MG63 (cell line): ENCODE results near the gene MMP15. TPM values are rescaled to one million over a fixed set of nuclear protein-coding genes. Genes with fewer than 3 reads are reported as not detected.
"Not testable (repeated sequence)": the region's sequence is repeated elsewhere in the genome, so short reads cannot be mapped to it uniquely, and the experiment has no call there.

Experiments
- DNase-seq: peaks from one replicate; pipeline ENCODE4 v3.0.0-alpha.2; 2020
- H3K27me3 ChIP-seq: fragments of 250-450 bp; sonication (Bioruptor Pico); 2 replicates; pipeline ENCODE4 v1.5.1; 2020; ENCODE audit warnings: mild to moderate bottlenecking, moderate library complexity
- H3K36me3 ChIP-seq: fragments of 250-450 bp; sonication (Bioruptor Pico); 2 replicates; pipeline ENCODE4 v1.5.1; 2020; ENCODE audit warnings: mild to moderate bottlenecking, moderate library complexity
- H3K4me3 ChIP-seq: fragments of 250-450 bp; sonication (Bioruptor Pico); 2 replicates; pipeline ENCODE4 v1.5.1; 2020; ENCODE audit warnings: mild to moderate bottlenecking, moderate library complexity
- H3K9me3 ChIP-seq: fragments of 250-450 bp; sonication (Bioruptor Pico); 2 replicates; pipeline ENCODE4 v1.5.1; 2020; ENCODE audit warnings: mild to moderate bottlenecking, moderate library complexity
- total RNA-seq: library from RNA; depleted of rRNA; stranded (reverse); fragments of >200 nt; shearing (Covaris generic); gene quantifications from 2 replicates; pipeline ENCODE4 v1.2.3, GENCODE V29; 2014; ENCODE audit warnings: low replicate concordance; rRNA removed

MMP15 gene
- total RNA-seq, result 9.9 and 14.5 TPM in 2 replicates

- H3K27me3 ChIP-seq, result peaks cover 7% of the 10 kb centered on the region
- peak within 1 kb of the TSS; percentile 57 for H3K4me3 ChIP-seq
- 0 out of 2 replicates have a peak, but pooled peaks cover 5% of the 10 kb centered on the region for H3K36me3 ChIP-seq
- DNase-seq, result peak; percentile 84
- no peaks in the 10 kb centered on the region for H3K9me3 ChIP-seq
Observed at GRCh38 chr16:58025351-58026138, at the start of gene MMP15. MMP15 (plus strand) TSS chr16:58025754; CDS start chr16:58026351, 597 bp downstream.

GRCh38 chr16:57976331-57976796 is 49.2 kb upstream of the MMP15 start:
- no peaks in the 10 kb centered on the region for H3K9me3 ChIP-seq
- peak; percentile 68 for DNase-seq
- H3K27me3 ChIP-seq, result no peaks in the 10 kb centered on the region
- H3K36me3 ChIP-seq, result no peaks in the 10 kb centered on the region
- no peak overlapping the region for H3K4me3 ChIP-seq

- Histone ChIP-seq H3K4me3 (no peak overlapping the region), H3K36me3 (no peaks in the 10 kb centered on the region), H3K27me3 (peaks cover 2% of the 10 kb centered on the region; the same call in 1 of the 2 replicates), H3K9me3 (no peaks in the 10 kb centered on the region)
- peak; percentile 42 for DNase-seq
Observed at GRCh38 chr16:57977418-57978069, 48.0 kb upstream of the MMP15 start.

- not testable (repeated sequence) for H3K36me3 ChIP-seq, H3K4me3 ChIP-seq, H3K27me3 ChIP-seq, DNase-seq, H3K9me3 ChIP-seq
Observed at GRCh38 chr16:57978070-57978465, 47.5 kb upstream of the MMP15 start.

GRCh38 chr16:57979006-57979585 is 46.5 kb upstream of the MMP15 start:
- H3K36me3 ChIP-seq, result no peaks in the 10 kb centered on the region
- H3K4me3 ChIP-seq, result no peak overlapping the region
- DNase-seq, result no peak
- H3K9me3 ChIP-seq, result no peaks in the 10 kb centered on the region
- peaks cover 2% of the 10 kb centered on the region; the same call in 1 of the 2 replicates for H3K27me3 ChIP-seq

- peaks cover 7% of the 10 kb centered on the region for H3K27me3 ChIP-seq
- H3K9me3 ChIP-seq, result no peaks in the 10 kb centered on the region
- H3K36me3 ChIP-seq, result no peaks in the 10 kb centered on the region
- no peak overlapping the region for H3K4me3 ChIP-seq
- DNase-seq, result no peak
Observed at GRCh38 chr16:57981636-57982035, 43.9 kb upstream of the MMP15 start.

- Histone ChIP-seq H3K9me3 (no peaks in the 10 kb centered on the region), H3K27me3 (peaks cover 7% of the 10 kb centered on the region), H3K4me3 (no peak overlapping the region), H3K36me3 (no peaks in the 10 kb centered on the region)
- no peak for DNase-seq
Observed at GRCh38 chr16:57982385-57982784, 43.2 kb upstream of the MMP15 start.

GRCh38 chr16:57984443-57985203 is 40.9 kb upstream of the MMP15 start:
- H3K27me3 ChIP-seq, result peaks cover 7% of the 10 kb centered on the region
- no peaks in the 10 kb centered on the region for H3K36me3 ChIP-seq
- no peaks in the 10 kb centered on the region for H3K9me3 ChIP-seq
- DNase-seq, result peak; percentile 87
- H3K4me3 ChIP-seq, result peak overlapping the region; percentile 32

- H3K9me3 ChIP-seq, result no peaks in the 10 kb centered on the region
- peaks cover 7% of the 10 kb centered on the region for H3K27me3 ChIP-seq
- DNase-seq, result no peak
- H3K4me3 ChIP-seq, result peak overlapping the region; percentile 32
- no peaks in the 10 kb centered on the region for H3K36me3 ChIP-seq
Observed at GRCh38 chr16:57985204-57986181, 40.1 kb upstream of the MMP15 start.

GRCh38 chr16:57986196-57986595 is 39.4 kb upstream of the MMP15 start:
- Histone ChIP-seq H3K36me3 (no peaks in the 10 kb centered on the region), H3K27me3 (peaks cover 7% of the 10 kb centered on the region), H3K9me3 (no peaks in the 10 kb centered on the region), H3K4me3 (no peak overlapping the region)
- no peak for DNase-seq

GRCh38 chr16:57987441-57988177 is 37.9 kb upstream of the MMP15 start:
- Histone ChIP-seq H3K36me3 (no peaks in the 10 kb centered on the region), H3K9me3 (no peaks in the 10 kb centered on the region), H3K4me3 (no peak overlapping the region), H3K27me3 (peaks cover 4% of the 10 kb centered on the region)
- DNase-seq, result no peak

GRCh38 chr16:57988929-57989328 is 36.6 kb upstream of the MMP15 start:
- H3K27me3 ChIP-seq, result peaks cover 4% of the 10 kb centered on the region
- H3K4me3 ChIP-seq, result no peak overlapping the region
- peak; percentile 92 for DNase-seq
- no peaks in the 10 kb centered on the region for H3K9me3 ChIP-seq
- H3K36me3 ChIP-seq, result peaks cover 4% of the 10 kb centered on the region

GRCh38 chr16:57991551-57992059 is 33.9 kb upstream of the MMP15 start:
- Histone ChIP-seq H3K27me3 (no peaks in the 10 kb centered on the region), H3K4me3 (no peak overlapping the region), H3K9me3 (no peaks in the 10 kb centered on the region), H3K36me3 (peaks cover 31% of the 10 kb centered on the region)
- DNase-seq, result no peak

GRCh38 chr16:57992084-57992483 is 33.5 kb upstream of the MMP15 start:
- Histone ChIP-seq H3K9me3 (no peaks in the 10 kb centered on the region), H3K36me3 (peaks cover 36% of the 10 kb centered on the region), H3K27me3 (no peaks in the 10 kb centered on the region), H3K4me3 (no peak overlapping the region)
- DNase-seq, result no peak

GRCh38 chr16:57993438-57993837 is 32.1 kb upstream of the MMP15 start:
- Histone ChIP-seq H3K27me3 (no peaks in the 10 kb centered on the region), H3K9me3 (no peaks in the 10 kb centered on the region), H3K4me3 (no peak overlapping the region), H3K36me3 (peaks cover 50% of the 10 kb centered on the region)
- no peak for DNase-seq
